GM23248 (cell line): Measurements from ENCODE around the gene LAMB2. TPM values are rescaled to one million over a fixed set of nuclear protein-coding genes. Genes with fewer than 3 reads are reported as not detected.

Experiments used
- DNase-seq: peaks from one replicate; pipeline ENCODE4 v3.0.0-alpha.2; 2015
- H2AFZ ChIP-seq: fragments of 200-600 bp; sonication (generic); 2 replicates; pipeline ENCODE4 v1.6.1; 2016; ENCODE audit warnings: antibody characterized with exemption
- H3F3A ChIP-seq: fragments of 200-600 bp; sonication (generic); 2 replicates; pipeline ENCODE4 v1.6.1; 2016; ENCODE audit warnings: mild to moderate bottlenecking, antibody characterized with exemption, mixed run types; ENCODE audit not compliant: insufficient read depth
- H3K27ac ChIP-seq: fragments of 200-600 bp; sonication (generic); 2 replicates; pipeline ENCODE4 v1.5.1; 2016; ENCODE audit warnings: mild to moderate bottlenecking
- H3K27me3 ChIP-seq: fragments of 200-600 bp; sonication (generic); replicated peaks from 2 replicates; pipeline ENCODE4 v1.6.1; 2016; ENCODE audit warnings: mild to moderate bottlenecking; ENCODE audit not compliant: insufficient read depth
- H3K36me3 ChIP-seq: fragments of 200-600 bp; sonication (generic); 2 replicates; pipeline ENCODE4 v1.6.1; 2016; ENCODE audit warnings: low read depth, mild to moderate bottlenecking
- H3K4me1 ChIP-seq: fragments of 200-600 bp; sonication (generic); 2 replicates; pipeline ENCODE4 v1.6.1; 2016; ENCODE audit warnings: mild to moderate bottlenecking; ENCODE audit not compliant: insufficient read depth
- H3K4me2 ChIP-seq: fragments of 200-600 bp; sonication (generic); one replicate; pipeline ENCODE4 v1.6.1; 2016; ENCODE audit warnings: mild to moderate bottlenecking; ENCODE audit not compliant: unreplicated experiment
- H3K4me3 ChIP-seq: fragments of 200-600 bp; sonication (generic); 2 replicates; pipeline ENCODE4 v1.5.1; 2016; ENCODE audit warnings: mild to moderate bottlenecking
- H3K79me2 ChIP-seq: fragments of 200-600 bp; sonication (generic); 2 replicates; pipeline ENCODE4 v1.6.1; 2016; ENCODE audit warnings: mild to moderate bottlenecking; ENCODE audit not compliant: insufficient read depth
- H3K9ac ChIP-seq: fragments of 200-600 bp; sonication (generic); 2 replicates; pipeline ENCODE4 v1.6.1; 2016; ENCODE audit warnings: mild to moderate bottlenecking
- H3K9me2 ChIP-seq: fragments of 200-600 bp; sonication (generic); 2 replicates; pipeline ENCODE4 v1.6.1; 2016; ENCODE audit warnings: mixed run types, mild to moderate bottlenecking, moderate library complexity; ENCODE audit not compliant: insufficient read depth
- H3K9me3 ChIP-seq: fragments of 200-600 bp; sonication (generic); one replicate; pipeline ENCODE4 v1.6.1; 2017; ENCODE audit warnings: low read depth
- H4K20me1 ChIP-seq: fragments of 200-600 bp; sonication (generic); 2 replicates; pipeline ENCODE4 v1.6.0; 2016; ENCODE audit not compliant: insufficient read depth
- EZH2 ChIP-seq: fragments of 200-600 bp; sonication (generic); IDR thresholded peaks from 2 replicates; pipeline ENCODE4 v1.6.1; 2018; ENCODE audit warnings: antibody characterized with exemption, mild to moderate bottlenecking; ENCODE audit not compliant: insufficient read depth, poor library complexity, severe bottlenecking
- EZH2phosphoT487 ChIP-seq: fragments of 200-600 bp; sonication (generic); IDR thresholded peaks from 2 replicates; pipeline ENCODE4 v1.6.1; 2018; ENCODE audit warnings: antibody characterized with exemption, moderate library complexity, mild to moderate bottlenecking, low read depth; ENCODE audit not compliant: insufficient read depth
- WGBS, 2 experiments: methylation state at CpG; one replicate each; pipeline ENCODE4 v1.1.6; 2015 to 2017; ENCODE audit warnings: low lambda C conversion rate in 2 of 2, low coverage in 1 of 2; ENCODE audit errors: missing lambda C conversion rate in 2 of 2; 5-methylcytosine and 5-hydroxymethylcytosine counted together
- in situ Hi-C: fragments of 300-500 bp; cut with MboI; formaldehyde crosslinking; loops from 2 replicates; pipeline ENCODE4 v1.15.0; 2020
- polyA plus RNA-seq: library from polyadenylated mRNA; unstranded; fragments of >200 nt; fragmentation: Nextera tagmentation; extraction: Ambion mirVana; gene quantifications from 2 replicates; pipeline ENCODE4 v1.2.1, GENCODE V29; 2016
- total RNA-seq: library from RNA; depleted of rRNA; stranded (reverse); fragments of >200 nt; shearing (Covaris generic); gene quantifications from 2 replicates; pipeline ENCODE4 v1.2.3, GENCODE V29; 2014

The LAMB2 gene
- total and polyA plus RNA-seq, 2 experiments from 2014 or later, result 539 to 894 TPM

GRCh38 chr3:49163609-49164008 is 30.8 kb upstream of the LAMB2 start:
- Histone ChIP-seq H3K9me2 (no peaks in the 10 kb centered on the region), H3K4me3 (no peak overlapping the region), H3K4me2 (no peak overlapping the region), H3K9ac (no peak overlapping the region), H2AFZ (no peak overlapping the region), H3K79me2 (peaks cover 39% of the 10 kb centered on the region), H3K27me3 (no peaks in the 10 kb centered on the region), H3K9me3 (no peaks in the 10 kb centered on the region), H3K4me1 (peaks cover 6% of the 10 kb centered on the region), H4K20me1 (no peaks in the 10 kb centered on the region), H3K27ac (no peak overlapping the region), H3F3A (no peaks in the 10 kb centered on the region), H3K36me3 (no peaks in the 10 kb centered on the region; the same call in 1 of the 2 replicates)
- TF ChIP-seq EZH2phosphoT487 (no peak), EZH2 (no peak)
- in situ Hi-C loops, result loop anchor here (25.0 kb wide), 1 partner anchor 274 kb away; the partner anchor contains the start of gene NICN1
- no peak for DNase-seq
- WGBS, 2 experiments, result 87 to 92% methylated on average over 8 of the region's 8 CpGs

- Histone ChIP-seq H3K27me3 (no peaks in the 10 kb centered on the region), H3K9ac (no peak overlapping the region), H3K27ac (no peak overlapping the region), H2AFZ (no peak overlapping the region), H3K4me3 (no peak overlapping the region), H3K36me3 (no peaks in the 10 kb centered on the region; the same call in 1 of the 2 replicates), H3K79me2 (peaks cover 39% of the 10 kb centered on the region), H3K4me1 (peaks cover 6% of the 10 kb centered on the region), H3K4me2 (no peak overlapping the region), H3F3A (0 out of 2 replicates have a peak, but pooled peaks cover 6% of the 10 kb centered on the region), H3K9me2 (no peaks in the 10 kb centered on the region), H3K9me3 (no peaks in the 10 kb centered on the region), H4K20me1 (no peaks in the 10 kb centered on the region)
- no peak for DNase-seq
- TF ChIP-seq EZH2phosphoT487 (no peak), EZH2 (no peak)
- in situ Hi-C loops, result loop anchor here (25.0 kb wide), 1 partner anchor 274 kb away; the partner anchor contains the start of gene NICN1
- WGBS, 2 experiments, result 91 to 93% methylated on average over 21 of the region's 21 CpGs
These were observed 30.0 kb upstream of the LAMB2 start for GRCh38 chr3:49162751-49163419.

GRCh38 chr3:49161808-49162530 is 29.1 kb upstream of the LAMB2 start:
- Histone ChIP-seq H3F3A (peaks cover 11% of the 10 kb centered on the region; the same call in 1 of the 2 replicates), H3K4me1 (peaks cover 6% of the 10 kb centered on the region), H3K9me2 (no peaks in the 10 kb centered on the region), H3K9ac (no peak overlapping the region), H3K27me3 (no peaks in the 10 kb centered on the region), H2AFZ (no peak overlapping the region), H3K4me2 (no peak overlapping the region), H3K9me3 (no peaks in the 10 kb centered on the region), H3K79me2 (peaks cover 39% of the 10 kb centered on the region), H3K4me3 (no peak overlapping the region), H4K20me1 (no peaks in the 10 kb centered on the region), H3K27ac (no peak overlapping the region), H3K36me3 (no peaks in the 10 kb centered on the region; the same call in 1 of the 2 replicates)
- 47 to 60% methylated on average over 3 of the region's 3 CpGs for WGBS, 2 experiments
- no peak for DNase-seq
- TF ChIP-seq EZH2phosphoT487 (no peak), EZH2 (no peak)
- in situ Hi-C loops, result loop anchor here (25.0 kb wide), 1 partner anchor 275 kb away; the partner anchor contains the start of gene NICN1

GRCh38 chr3:49161197-49161596 is 28.3 kb upstream of the LAMB2 start:
- Histone ChIP-seq H3K27ac (no peak overlapping the region), H4K20me1 (no peaks in the 10 kb centered on the region), H3K9me3 (no peaks in the 10 kb centered on the region), H3K4me3 (no peak overlapping the region), H3F3A (peaks cover 11% of the 10 kb centered on the region; the same call in 1 of the 2 replicates), H3K4me1 (no peaks in the 10 kb centered on the region; the same call in 1 of the 2 replicates), H3K36me3 (no peaks in the 10 kb centered on the region; the same call in 1 of the 2 replicates), H3K9me2 (no peaks in the 10 kb centered on the region), H2AFZ (no peak overlapping the region), H3K9ac (no peak overlapping the region), H3K79me2 (peaks cover 33% of the 10 kb centered on the region), H3K4me2 (no peak overlapping the region), H3K27me3 (no peaks in the 10 kb centered on the region)
- WGBS, 2 experiments, result 77 to 90% methylated on average over 2 of the region's 2 CpGs
- TF ChIP-seq EZH2 (no peak), EZH2phosphoT487 (no peak)
- DNase-seq, result no peak
- in situ Hi-C loops, result loop anchor here (25.0 kb wide), 1 partner anchor 276 kb away; the partner anchor contains the start of gene NICN1
